ENCODE results near the gene MOV10L1.
A peak's percentile ranks its signal among the peaks of the same experiment; 100 is the strongest.

MOV10L1 gene

DNA sequence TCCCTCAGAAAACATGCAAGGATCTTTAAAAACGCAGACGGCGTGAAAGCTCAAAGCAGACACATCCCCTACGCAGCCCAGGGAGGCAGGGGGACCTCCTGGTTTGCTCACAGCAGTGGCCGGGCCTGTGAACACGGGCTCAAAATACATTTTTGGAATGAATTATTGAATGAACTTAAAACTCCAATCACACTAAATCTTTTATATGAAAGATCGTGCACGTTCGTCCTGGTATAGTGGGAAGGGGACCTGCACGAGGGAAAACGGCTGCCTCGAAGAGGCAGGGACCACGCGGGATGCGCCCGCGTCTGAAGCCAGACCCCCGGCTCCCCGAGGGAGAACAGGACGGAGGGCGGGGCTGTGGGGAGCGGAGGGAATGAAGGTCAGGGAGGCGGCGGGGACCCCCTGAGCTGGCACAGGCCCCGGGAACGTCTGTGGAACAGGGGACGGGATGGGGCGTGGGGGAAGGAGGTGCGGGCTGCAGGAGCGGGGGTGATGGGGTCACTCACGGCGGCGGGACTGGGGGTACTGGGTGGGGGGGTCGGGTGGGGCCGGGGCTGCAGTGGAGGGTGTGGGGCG lies 79.5 kb downstream of the MOV10L1 start:
- TF ChIP-seq, protein P1, sequence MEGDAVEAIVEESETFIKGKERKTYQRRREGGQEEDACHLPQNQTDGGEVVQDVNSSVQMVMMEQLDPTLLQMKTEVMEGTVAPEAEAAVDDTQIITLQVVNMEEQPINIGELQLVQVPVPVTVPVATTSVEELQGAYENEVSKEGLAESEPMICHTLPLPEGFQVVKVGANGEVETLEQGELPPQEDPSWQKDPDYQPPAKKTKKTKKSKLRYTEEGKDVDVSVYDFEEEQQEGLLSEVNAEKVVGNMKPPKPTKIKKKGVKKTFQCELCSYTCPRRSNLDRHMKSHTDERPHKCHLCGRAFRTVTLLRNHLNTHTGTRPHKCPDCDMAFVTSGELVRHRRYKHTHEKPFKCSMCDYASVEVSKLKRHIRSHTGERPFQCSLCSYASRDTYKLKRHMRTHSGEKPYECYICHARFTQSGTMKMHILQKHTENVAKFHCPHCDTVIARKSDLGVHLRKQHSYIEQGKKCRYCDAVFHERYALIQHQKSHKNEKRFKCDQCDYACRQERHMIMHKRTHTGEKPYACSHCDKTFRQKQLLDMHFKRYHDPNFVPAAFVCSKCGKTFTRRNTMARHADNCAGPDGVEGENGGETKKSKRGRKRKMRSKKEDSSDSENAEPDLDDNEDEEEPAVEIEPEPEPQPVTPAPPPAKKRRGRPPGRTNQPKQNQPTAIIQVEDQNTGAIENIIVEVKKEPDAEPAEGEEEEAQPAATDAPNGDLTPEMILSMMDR (IDR thresholded peaks at IDR 0.05; ENCODE audit: low read length) = no peak
- no peak for TF ChIP-seq EZH2 (IDR thresholded peaks at IDR 0.05; ENCODE audit: borderline replicate concordance, low read length)
- Histone ChIP-seq H3K9ac (ENCODE audit: low read length) (no peak overlapping the region), H3K9me3 (ENCODE audit: low read length) (no peaks in the 10 kb centered on the region), H3K27me3 (ENCODE audit: insufficient read depth, low read length) (peaks cover 3% of the 10 kb centered on the region; the same call in 1 of the 2 replicates), H3K36me3 (ENCODE audit: insufficient read depth, low read length) (no peaks in the 10 kb centered on the region), H4K20me1 (ENCODE audit: insufficient read depth, low read length) (no peaks in the 10 kb centered on the region), H3F3A (ENCODE audit: insufficient read depth, low read length) (peaks cover 4% of the 10 kb centered on the region; the same call in 1 of the 2 replicates), H3K4me1 (ENCODE audit: insufficient read depth, low read length, severe bottlenecking) (peaks cover 9% of the 10 kb centered on the region), H3K27ac (ENCODE audit: low read depth, low read length, poor library complexity, severe bottlenecking) (no peak overlapping the region), H3K4me2 (ENCODE audit: low read length) (peak overlapping the region; percentile 54), H2AFZ (ENCODE audit: low read length) (no peak overlapping the region), H3K4me3 (ENCODE audit: low read depth, low read length, poor library complexity, severe bottlenecking) (peak overlapping the region; percentile 59), H3K9me2 (ENCODE audit: low read depth, low read length) (no peaks in the 10 kb centered on the region), H3K79me2 (ENCODE audit: insufficient read depth, low read length) (no peaks in the 10 kb centered on the region)

DNA sequence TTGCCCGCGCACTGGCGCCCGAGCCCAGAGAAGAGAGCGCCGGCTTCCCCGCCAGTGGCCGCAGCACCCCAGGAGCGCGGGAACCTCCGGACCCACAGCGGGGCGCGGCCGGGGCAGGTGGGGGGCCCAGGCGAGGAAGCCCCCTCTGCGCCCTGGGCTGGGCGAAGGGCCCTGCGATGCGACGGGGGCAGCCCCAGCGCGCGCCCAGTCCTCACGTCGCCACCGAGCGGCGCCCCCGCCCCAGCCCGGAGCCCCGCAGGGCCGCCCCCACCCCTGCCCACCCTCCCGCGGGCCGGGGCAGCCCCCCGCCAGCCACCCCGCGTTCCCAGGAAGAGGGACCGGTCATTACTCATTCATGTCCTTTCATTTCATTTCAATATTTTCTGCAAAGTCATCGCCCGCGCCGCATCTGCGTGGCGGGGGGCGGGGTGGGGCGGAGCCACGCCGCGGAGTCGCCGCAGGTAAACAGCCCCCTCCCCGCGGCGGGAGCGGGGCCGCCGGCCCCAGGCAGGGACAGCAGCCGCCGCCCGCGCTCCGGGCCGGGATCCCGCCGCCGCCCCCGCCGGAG lies 80.1 kb downstream of the MOV10L1 start:
- Histone ChIP-seq H4K20me1 (ENCODE audit: insufficient read depth, low read length) (no peaks in the 10 kb centered on the region), H3K9me3 (ENCODE audit: low read length) (no peaks in the 10 kb centered on the region), H3K4me1 (ENCODE audit: insufficient read depth, low read length, severe bottlenecking) (peaks cover 9% of the 10 kb centered on the region), H3F3A (ENCODE audit: insufficient read depth, low read length) (peaks cover 4% of the 10 kb centered on the region; the same call in 1 of the 2 replicates), H3K9me2 (ENCODE audit: low read depth, low read length) (no peaks in the 10 kb centered on the region), H2AFZ (ENCODE audit: low read length) (no peak overlapping the region), H3K4me2 (ENCODE audit: low read length) (peak overlapping the region; percentile 54), H3K36me3 (ENCODE audit: insufficient read depth, low read length) (no peaks in the 10 kb centered on the region), H3K9ac (ENCODE audit: low read length) (no peak overlapping the region), H3K27me3 (ENCODE audit: insufficient read depth, low read length) (peaks cover 3% of the 10 kb centered on the region; the same call in 1 of the 2 replicates), H3K27ac (ENCODE audit: low read depth, low read length, poor library complexity, severe bottlenecking) (no peak overlapping the region), H3K4me3 (ENCODE audit: low read depth, low read length, poor library complexity, severe bottlenecking) (peak overlapping the region; percentile 59), H3K79me2 (ENCODE audit: insufficient read depth, low read length) (no peaks in the 10 kb centered on the region)
- TF ChIP-seq EZH2 (IDR thresholded peaks at IDR 0.05; ENCODE audit: borderline replicate concordance, low read length) = no peak

DNA sequence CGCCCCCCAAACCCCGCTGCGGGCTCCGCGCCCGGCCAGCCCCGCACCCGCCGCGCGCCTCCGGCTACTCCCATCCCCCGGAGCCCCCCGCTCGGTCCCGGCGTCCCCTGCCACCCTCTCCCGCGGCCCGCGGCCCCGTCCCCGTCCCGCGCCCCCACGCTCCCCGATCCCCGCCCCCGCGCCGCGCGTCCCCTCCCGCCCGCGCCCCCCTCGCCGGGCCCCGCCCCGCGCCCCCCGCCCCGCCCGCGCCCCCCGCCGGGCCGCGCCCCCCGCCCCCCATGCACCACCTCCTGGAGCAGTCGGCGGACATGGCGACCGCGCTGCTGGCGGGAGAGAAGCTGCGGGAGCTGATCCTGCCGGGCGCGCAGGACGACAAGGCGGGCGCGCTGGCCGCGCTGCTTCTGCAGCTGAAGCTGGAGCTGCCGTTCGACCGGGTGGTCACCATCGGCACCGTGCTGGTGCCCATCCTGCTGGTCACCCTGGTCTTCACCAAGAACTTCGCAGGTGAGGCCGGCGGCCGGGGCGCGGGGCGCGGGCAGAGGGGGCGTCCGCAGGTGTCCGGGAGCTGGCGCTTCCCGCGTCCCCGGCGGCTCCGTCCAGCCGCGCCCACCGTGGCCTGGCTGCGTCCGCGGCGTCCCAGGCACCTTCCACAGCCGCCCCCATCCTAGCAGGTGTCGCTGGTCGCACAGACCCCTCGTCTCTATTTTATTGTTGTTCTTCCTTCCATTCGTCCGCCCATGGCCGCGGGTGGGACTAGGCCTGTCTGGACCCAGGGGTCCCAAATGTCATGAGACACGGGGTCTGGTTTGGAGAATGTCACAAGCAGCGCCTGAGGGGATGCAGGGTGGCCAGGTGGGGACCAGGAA lies 80.9 kb downstream of the MOV10L1 start, which contains the start of gene PANX2:
PANX2 (plus strand) TSS at position 279 of the 866 bp plus-strand sequence; CDS start at position 279, 0 bp downstream.
- H3K27ac ChIP-seq (ENCODE audit: low read depth, low read length, poor library complexity, severe bottlenecking) = no peak within 1 kb of the TSS
- H3K4me2 ChIP-seq (ENCODE audit: low read length) = peak within 1 kb of the TSS; percentile 54
- no peak within 1 kb of the TSS for H2AFZ ChIP-seq (ENCODE audit: low read length)

More for the DNA sequence above, 80.9 kb downstream of the MOV10L1 start, which contains the start of gene PANX2:
- no peaks in the 10 kb centered on the region for H3K9me3 ChIP-seq (ENCODE audit: low read length)
- peak within 1 kb of the TSS; percentile 59 for H3K4me3 ChIP-seq (ENCODE audit: low read depth, low read length, poor library complexity, severe bottlenecking)
- H3K27me3 ChIP-seq (ENCODE audit: insufficient read depth, low read length) = peaks cover 3% of the 10 kb centered on the region; the same call in 1 of the 2 replicates
- peaks cover 4% of the 10 kb centered on the region; the same call in 1 of the 2 replicates for H3F3A ChIP-seq (ENCODE audit: insufficient read depth, low read length)
- H3K9me2 ChIP-seq (ENCODE audit: low read depth, low read length) = no peaks in the 10 kb centered on the region
- no peaks in the 10 kb centered on the region for H4K20me1 ChIP-seq (ENCODE audit: insufficient read depth, low read length)
- no peak within 1 kb of the TSS; the same call in 1 of the 2 replicates for H3K9ac ChIP-seq (ENCODE audit: low read length)
- TF ChIP-seq, protein P1 (IDR thresholded peaks at IDR 0.05; ENCODE audit: low read length) = no peak
- TF ChIP-seq EZH2 (IDR thresholded peaks at IDR 0.05; ENCODE audit: borderline replicate concordance, low read length) = no peak
- no peaks in the 10 kb centered on the region for H3K36me3 ChIP-seq (ENCODE audit: insufficient read depth, low read length)
- no peaks in the 10 kb centered on the region for H3K79me2 ChIP-seq (ENCODE audit: insufficient read depth, low read length)
- H3K4me1 ChIP-seq (ENCODE audit: insufficient read depth, low read length, severe bottlenecking) = peaks cover 10% of the 10 kb centered on the region
